SK-N-SH (cell line): ENCODE results near the gene FKBP5.

ENCODE experiments used
- CTCF ChIP-seq: fragments of 200-600 bp; sonication (generic); IDR thresholded peaks from 2 replicates; pipeline ENCODE4 v1.6.1; 2017; ENCODE audit warnings: antibody characterized with exemption, mild to moderate bottlenecking, moderate library complexity
- MAX ChIP-seq: IDR thresholded peaks from 2 replicates; pipeline ENCODE4 v1.4.0; 2012; ENCODE audit warnings: low read depth
- NRF1 ChIP-seq: IDR thresholded peaks from 2 replicates; pipeline ENCODE4 v1.6.1; 2012; ENCODE audit warnings: low read depth, mild to moderate bottlenecking, low read length
- RAD21 ChIP-seq: IDR thresholded peaks from 2 replicates; pipeline ENCODE4 v1.6.1; 2012; ENCODE audit warnings: mild to moderate bottlenecking, low read length
- SMC3 ChIP-seq: IDR thresholded peaks from 2 replicates; pipeline ENCODE4 v1.6.1; 2012; ENCODE audit warnings: low read depth, low read length, improper control_type of control experiment

- no peak for TF ChIP-seq SMC3
- no peak for TF ChIP-seq CTCF
- TF ChIP-seq NRF1: no peak
- peak; percentile 21 for TF ChIP-seq MAX
- no peak for TF ChIP-seq RAD21
Observed at GRCh38 chr6:35727231-35727934, 38.7 kb upstream of the FKBP5 start.
